ENCODE measurements around the gene ENDOD1. TPM values are rescaled to one million over a fixed set of nuclear protein-coding genes. Genes with fewer than 3 reads are reported as not detected.
"Not testable (repeated sequence)": the region's sequence is repeated elsewhere in the genome, so short reads cannot be mapped to it uniquely, and the experiment has no call there.

The ENDOD1 gene
- total RNA-seq, 2 experiments from 2014 or later = 37.1 to 40.5 TPM

GRCh38 chr11:95097209-95097608 lies 7.6 kb downstream of the ENDOD1 start:
- DNase-seq (no peak), ATAC-seq (no peak)
- CTCF ChIA-PET = interaction anchor here (1.3 to 16.1 kb wide), 3 partner anchors 7 to 22 kb away, joined by 4 to 321 read pairs (median 14); partner anchors contain the start of genes ENDOD1 and SRSF8
- peak overlapping the region; percentile 56 for H3K27ac Mint-ChIP-seq
- peaks cover 80% of the 10 kb centered on the region for H3K4me1 Mint-ChIP-seq
- peaks cover 52% of the 10 kb centered on the region for H3K36me3 Mint-ChIP-seq
- H3K9me3 Mint-ChIP-seq (ENCODE audit: low read depth) = no peaks in the 10 kb centered on the region
- peak overlapping the region; percentile 3 for H3K4me3 Mint-ChIP-seq
- no peaks in the 10 kb centered on the region for H3K27me3 Mint-ChIP-seq

DNA sequence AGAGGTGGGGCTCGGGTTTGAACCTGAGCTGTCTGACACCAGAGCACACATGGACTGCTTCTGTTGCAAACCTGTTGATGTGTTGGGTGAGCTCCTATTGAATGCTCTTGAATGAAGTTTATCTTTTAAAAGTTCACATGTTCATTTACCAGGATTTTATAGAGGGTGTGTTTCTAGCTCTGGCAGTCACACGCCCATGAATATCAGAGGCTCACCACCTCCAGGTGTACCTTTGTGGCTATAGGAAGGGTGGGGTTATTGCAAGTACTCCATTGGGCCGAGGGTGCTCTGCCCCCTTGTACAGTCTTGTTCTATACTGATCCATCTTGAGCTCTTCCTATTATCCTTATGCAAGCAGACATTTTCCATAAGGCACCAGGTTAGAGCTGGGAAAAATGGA lies 9.2 kb downstream of the ENDOD1 start:
- ATAC-seq (no peak), DNase-seq (no peak)
- Mint-ChIP-seq H3K4me3 (no peak overlapping the region), H3K27ac (no peak overlapping the region), H3K36me3 (peaks cover 55% of the 10 kb centered on the region), H3K9me3 (ENCODE audit: low read depth) (no peaks in the 10 kb centered on the region), H3K27me3 (no peaks in the 10 kb centered on the region), H3K4me1 (peaks cover 71% of the 10 kb centered on the region)
- CTCF ChIA-PET = interaction anchor here (0.7 to 16.1 kb wide), 4 partner anchors 9 to 53 kb away, joined by 3 to 321 read pairs (median 8); partner anchors contain the start of genes ENDOD1 and SRSF8

DNA sequence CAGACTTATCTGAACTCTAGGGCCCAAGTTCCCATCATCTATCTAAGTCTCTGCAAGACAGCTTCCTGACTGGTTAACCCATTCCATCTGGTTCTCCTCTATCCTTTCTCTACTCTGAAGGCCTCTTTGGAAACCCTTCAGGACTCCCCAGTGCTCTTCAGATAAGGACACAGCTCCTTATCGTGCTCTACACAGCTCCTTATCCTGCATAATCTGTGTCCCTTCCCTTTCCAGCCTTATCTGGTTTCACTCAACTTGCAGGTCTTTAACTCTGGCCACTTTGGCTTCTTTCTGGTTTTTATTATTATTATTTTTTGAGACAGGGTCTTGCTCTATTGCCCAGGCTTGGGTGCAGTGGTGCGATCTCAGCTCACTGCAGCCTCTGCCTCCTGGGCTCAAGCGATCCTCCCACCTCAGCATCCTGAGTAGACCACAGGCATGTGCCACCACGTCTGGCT lies 10.6 kb downstream of the ENDOD1 start:
- DNase-seq = no peak
- Mint-ChIP-seq H3K4me3 (no peak overlapping the region), H3K36me3 (peaks cover 50% of the 10 kb centered on the region), H3K9me3 (ENCODE audit: low read depth) (no peaks in the 10 kb centered on the region), H3K4me1 (peaks cover 59% of the 10 kb centered on the region), H3K27me3 (no peaks in the 10 kb centered on the region), H3K27ac (no peak overlapping the region)
- ATAC-seq = no peak
- CTCF ChIA-PET = interaction anchor here (3.2 to 16.1 kb wide), 2 partner anchors 10 to 25 kb away, joined by 14 to 321 read pairs; partner anchors contain the start of genes ENDOD1 and SRSF8

- DNase-seq = no peak
- CTCF ChIA-PET = interaction anchor here (2.9 to 16.1 kb wide), 2 partner anchors 9 to 26 kb away, joined by 19 to 321 read pairs; partner anchors contain the start of gene SRSF8
- H3K27me3 Mint-ChIP-seq = no peaks in the 10 kb centered on the region
Observed at GRCh38 chr11:95100856-95101507, 11.3 kb downstream of the ENDOD1 start.

GRCh38 chr11:95101935-95102334 lies 12.3 kb downstream of the ENDOD1 start:
- Mint-ChIP-seq H3K36me3 (peaks cover 40% of the 10 kb centered on the region), H3K9me3 (ENCODE audit: low read depth) (no peaks in the 10 kb centered on the region), H3K4me3 (no peak overlapping the region), H3K27ac (no peak overlapping the region), H3K27me3 (no peaks in the 10 kb centered on the region), H3K4me1 (peaks cover 44% of the 10 kb centered on the region)
- DNase-seq = no peak
- ATAC-seq = no peak
- CTCF ChIA-PET = interaction anchor here (2.9 to 16.1 kb wide), 2 partner anchors 10 to 27 kb away, joined by 19 to 321 read pairs; partner anchors contain the start of gene SRSF8

More at GRCh38 chr11:95100856-95101507, 11.3 kb downstream of the ENDOD1 start:
- H3K4me1 Mint-ChIP-seq = peaks cover 52% of the 10 kb centered on the region
- H3K27ac Mint-ChIP-seq = no peak overlapping the region
- no peaks in the 10 kb centered on the region for H3K9me3 Mint-ChIP-seq (ENCODE audit: low read depth)
- no peak for ATAC-seq
- no peak overlapping the region for H3K4me3 Mint-ChIP-seq
- H3K36me3 Mint-ChIP-seq = peaks cover 45% of the 10 kb centered on the region

DNA sequence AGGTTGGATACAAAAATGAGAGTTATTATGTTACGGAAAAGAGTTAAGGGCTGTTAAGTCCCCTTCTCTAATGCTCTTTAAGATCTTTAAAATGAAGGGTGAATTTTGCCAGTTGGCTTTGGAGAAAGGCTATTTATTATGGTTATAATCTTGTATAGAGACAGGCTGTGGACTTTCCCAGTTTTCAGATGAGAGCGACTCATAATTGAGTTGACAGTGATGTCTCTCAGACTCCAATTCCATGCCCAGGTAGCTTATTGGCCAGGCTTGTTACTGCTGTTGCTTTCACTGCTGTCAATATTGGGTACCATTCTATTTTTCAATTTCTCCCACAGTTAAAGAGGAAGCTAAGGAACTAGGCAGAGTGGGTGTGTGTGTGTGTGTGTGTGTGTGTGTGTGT lies 13.1 kb downstream of the ENDOD1 start:
- Mint-ChIP-seq H3K4me1 (peaks cover 36% of the 10 kb centered on the region), H3K27me3 (no peaks in the 10 kb centered on the region), H3K9me3 (ENCODE audit: low read depth) (no peaks in the 10 kb centered on the region), H3K27ac (no peak overlapping the region), H3K36me3 (peaks cover 32% of the 10 kb centered on the region), H3K4me3 (no peak overlapping the region)
- CTCF ChIA-PET = interaction anchor here (2.9 to 16.1 kb wide), 2 partner anchors 11 to 28 kb away, joined by 19 to 321 read pairs; partner anchors contain the start of gene SRSF8
- DNase-seq = no peak
- no peak for ATAC-seq

DNA sequence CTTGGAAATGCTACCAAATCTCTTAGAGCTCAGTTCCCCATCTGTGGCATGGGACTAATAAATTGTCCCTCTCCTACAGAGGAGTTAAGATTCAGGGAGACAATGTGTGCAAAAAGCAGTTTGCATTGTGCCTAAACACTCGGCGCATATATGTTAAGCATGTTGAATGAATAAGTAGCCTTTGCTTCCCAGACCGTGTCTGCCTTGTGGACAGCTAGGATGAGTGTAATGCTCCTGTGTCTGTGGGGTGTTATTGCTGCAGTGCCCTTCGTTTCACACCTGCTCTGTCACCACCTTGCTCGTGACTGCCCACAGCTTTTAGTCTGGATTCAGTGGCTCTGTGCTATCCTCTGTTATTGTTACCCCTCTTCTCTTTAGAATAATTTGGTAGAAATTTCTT lies 14.1 kb downstream of the ENDOD1 start:
- Mint-ChIP-seq H3K4me1 (peaks cover 29% of the 10 kb centered on the region), H3K36me3 (peaks cover 31% of the 10 kb centered on the region), H3K9me3 (ENCODE audit: low read depth) (no peaks in the 10 kb centered on the region), H3K27ac (no peak overlapping the region), H3K4me3 (no peak overlapping the region), H3K27me3 (no peaks in the 10 kb centered on the region)
- ATAC-seq (no peak), DNase-seq (no peak)
- CTCF ChIA-PET = interaction anchor here (2.9 to 16.1 kb wide), 2 partner anchors 12 to 28 kb away, joined by 19 to 321 read pairs; partner anchors contain the start of gene SRSF8

- H3K4me1 Mint-ChIP-seq = peaks cover 24% of the 10 kb centered on the region
- no peak for DNase-seq
- H3K4me3 Mint-ChIP-seq = no peak overlapping the region
- no peak overlapping the region for H3K27ac Mint-ChIP-seq
- H3K9me3 Mint-ChIP-seq (ENCODE audit: low read depth) = no peaks in the 10 kb centered on the region
- peaks cover 31% of the 10 kb centered on the region for H3K36me3 Mint-ChIP-seq
- CTCF ChIA-PET = interaction anchor here (16.1 kb wide), 1 partner anchor 29 kb away, joined by 321 read pairs; the partner anchor contains the start of gene SRSF8
- no peaks in the 10 kb centered on the region for H3K27me3 Mint-ChIP-seq
- no peak for ATAC-seq
Observed at GRCh38 chr11:95104121-95104830, 14.6 kb downstream of the ENDOD1 start.

- no peak for ATAC-seq
- no peaks in the 10 kb centered on the region for H3K27me3 Mint-ChIP-seq
Observed at GRCh38 chr11:95104856-95105255, 15.2 kb downstream of the ENDOD1 start.

DNA sequence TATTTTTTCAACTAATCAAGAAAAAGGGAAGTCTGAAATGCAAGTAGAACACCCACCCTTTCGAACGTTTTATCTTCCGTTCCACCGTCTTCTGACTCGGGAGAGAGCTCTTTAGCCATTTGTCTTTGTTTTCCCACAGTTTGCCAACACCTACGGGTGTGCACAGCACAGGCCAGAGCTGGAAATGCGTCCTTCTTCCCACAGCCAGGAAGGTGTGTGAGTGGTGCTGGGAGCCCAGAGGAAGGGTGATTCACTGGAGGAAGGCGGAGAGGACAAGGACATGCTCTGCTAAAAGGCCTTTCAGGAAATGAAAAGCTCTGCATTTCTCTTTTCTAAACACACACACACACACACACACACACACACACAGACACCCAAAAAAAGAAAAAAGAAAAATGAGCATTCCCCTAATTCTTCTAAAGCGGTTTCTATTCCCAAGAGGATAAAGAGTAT lies 18.5 kb downstream of the ENDOD1 start:
- DNase-seq (no peak), ATAC-seq (no peak)
- peaks cover 2% of the 10 kb centered on the region for H3K4me1 Mint-ChIP-seq
- CTCF ChIA-PET = interaction anchor here (1.5 to 1.8 kb wide), 2 partner anchors 14 to 41 kb away, joined by 3 to 6 read pairs; no protein-coding TSS in a partner anchor
- no peaks in the 10 kb centered on the region for H3K27me3 Mint-ChIP-seq
- H3K36me3 Mint-ChIP-seq = peaks cover 40% of the 10 kb centered on the region
- no peak overlapping the region for H3K27ac Mint-ChIP-seq
- no peak overlapping the region for H3K4me3 Mint-ChIP-seq
- H3K9me3 Mint-ChIP-seq (ENCODE audit: low read depth) = no peaks in the 10 kb centered on the region

More at GRCh38 chr11:95104856-95105255, 15.2 kb downstream of the ENDOD1 start:
- Mint-ChIP-seq H3K9me3 (ENCODE audit: low read depth) (no peaks in the 10 kb centered on the region), H3K36me3 (peaks cover 35% of the 10 kb centered on the region), H3K4me1 (peaks cover 20% of the 10 kb centered on the region), H3K4me3 (no peak overlapping the region), H3K27ac (no peak overlapping the region)
- DNase-seq = no peak
- CTCF ChIA-PET = interaction anchor here (1.5 to 16.1 kb wide), 3 partner anchors 30 to 47 kb away, joined by 3 to 321 read pairs (median 4); partner anchors contain the start of gene SRSF8

DNA sequence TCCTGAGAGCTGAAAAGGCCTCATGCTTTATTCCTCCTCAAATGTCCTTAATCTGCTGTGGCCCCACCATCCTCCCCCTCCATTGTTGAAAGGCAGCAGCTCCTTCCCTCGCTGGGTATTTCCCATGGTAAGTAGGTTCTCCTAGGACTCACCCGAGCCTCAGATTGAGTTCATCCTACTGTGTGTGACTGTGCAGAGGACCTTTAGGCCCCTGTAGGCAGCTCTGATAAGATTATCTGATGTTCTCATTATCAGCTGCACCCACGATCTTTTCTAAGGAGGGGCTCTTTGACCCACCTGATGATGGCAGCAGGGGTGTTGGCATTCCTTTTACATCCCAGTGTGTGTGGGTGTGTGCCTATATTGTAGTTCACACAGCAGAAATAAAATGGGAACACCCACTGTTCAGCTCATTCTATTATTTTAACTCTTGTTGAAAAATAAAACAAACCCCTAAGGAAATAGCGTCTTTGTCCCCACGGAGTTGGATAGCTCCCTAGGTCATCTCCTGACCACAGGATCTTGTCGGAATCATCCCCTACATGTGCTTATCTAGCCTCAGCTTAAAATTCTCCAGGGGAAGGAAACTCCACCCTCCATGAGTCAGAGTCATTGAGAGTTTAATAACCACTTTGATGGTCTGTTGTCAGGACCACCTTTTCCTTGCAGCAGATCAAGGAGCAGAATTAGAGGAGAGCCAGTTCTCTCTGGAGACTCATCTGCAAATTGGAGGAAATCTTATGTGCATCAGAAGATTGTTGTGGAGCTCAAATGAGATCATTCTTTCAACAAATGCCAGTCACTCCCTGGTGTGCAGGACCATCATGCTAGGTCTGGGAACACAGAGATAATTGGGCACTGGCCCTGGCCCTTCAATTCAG lies 19.3 kb downstream of the ENDOD1 start:
- ATAC-seq (no peak), DNase-seq (no peak)
- peaks cover 5% of the 10 kb centered on the region for H3K4me1 Mint-ChIP-seq
- CTCF ChIA-PET = interaction anchor here (1.8 kb wide), 1 partner anchor 15 kb away, joined by 6 read pairs; no protein-coding TSS in a partner anchor
- H3K4me3 Mint-ChIP-seq = no peak overlapping the region
- H3K9me3 Mint-ChIP-seq (ENCODE audit: low read depth) = no peaks in the 10 kb centered on the region
- no peak overlapping the region for H3K27ac Mint-ChIP-seq
- no peaks in the 10 kb centered on the region for H3K27me3 Mint-ChIP-seq
- H3K36me3 Mint-ChIP-seq = peaks cover 47% of the 10 kb centered on the region

DNA sequence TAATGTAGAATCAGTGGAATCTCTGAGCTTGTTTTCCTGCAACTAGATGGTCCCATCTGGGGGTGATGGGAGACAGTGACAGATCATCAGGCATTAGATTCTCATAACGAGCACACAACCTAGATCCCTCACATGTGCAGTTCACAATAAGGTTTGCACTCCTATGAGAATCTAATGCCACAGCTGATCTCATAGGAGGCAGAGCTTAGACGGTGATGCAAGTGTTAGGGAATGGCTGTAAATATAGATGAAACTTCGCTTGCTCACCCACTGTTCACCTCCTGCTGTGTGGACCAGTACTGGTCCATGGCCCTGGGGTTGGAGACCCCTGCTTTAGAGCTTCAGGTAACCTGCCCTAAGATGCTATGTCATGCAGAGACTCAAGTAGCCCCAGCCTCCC lies 21.8 kb downstream of the ENDOD1 start:
- H3K9me3 Mint-ChIP-seq (ENCODE audit: low read depth); H3K4me1 Mint-ChIP-seq; DNase-seq; H3K4me3 Mint-ChIP-seq; H3K27ac Mint-ChIP-seq; ATAC-seq; H3K27me3 Mint-ChIP-seq: not testable (repeated sequence)
- CTCF ChIA-PET = interaction anchor here (1.3 kb wide), 1 partner anchor 18 kb away, joined by 3 read pairs; no protein-coding TSS in a partner anchor
- H3K36me3 Mint-ChIP-seq = peaks cover 48% of the 10 kb centered on the region

Data from activated CD8-positive, alpha-beta memory T cell treated with anti-CD3 and anti-CD28 coated beads, Interleukin-2, amount 10 ng/mL, durations not matched to agents 7 days and 5 days (primary cell).